GM18508 (cell line): Measurements from ENCODE around the gene ZBTB39.
"Not testable (repeated sequence)": the region's sequence is repeated elsewhere in the genome, so short reads cannot be mapped to it uniquely, and the experiment has no call there.

Experiments used
- ATAC-seq: cut with Tn5 transposase; IDR thresholded peaks from one replicate; pipeline ENCODE4 v1.9.1; 2021; ENCODE audit warnings: moderate number of reproducible peaks; ENCODE audit not compliant: insufficient read depth, unreplicated experiment

The ZBTB39 gene

GRCh38 chr12:57005980-57006808 lies at the start of gene ZBTB39:
ZBTB39 (minus strand) TSS chr12:57006546; CDS start chr12:57004917, 1,629 bp downstream.
- no peak for ATAC-seq

- ATAC-seq, result no peak
These were observed 49.5 kb upstream of the ZBTB39 start for GRCh38 chr12:57055824-57056223.

- ATAC-seq, result not testable (repeated sequence)
These were observed 47.6 kb upstream of the ZBTB39 start for GRCh38 chr12:57053901-57054300.

- ATAC-seq, result not testable (repeated sequence)
These were observed 46.8 kb upstream of the ZBTB39 start for GRCh38 chr12:57053146-57053545.

GRCh38 chr12:57051011-57051410 lies 44.7 kb upstream of the ZBTB39 start:
- ATAC-seq, result no peak

- ATAC-seq, result no peak
These were observed 43.5 kb upstream of the ZBTB39 start, which contains the start of gene MYO1A for GRCh38 chr12:57049890-57050289. MYO1A (minus strand) TSS chr12:57050129; CDS start chr12:57048323, 1,806 bp downstream.

GRCh38 chr12:57049119-57049446 lies 42.7 kb upstream of the ZBTB39 start:
- ATAC-seq, result no peak

- ATAC-seq, result no peak
These were observed 42.2 kb upstream of the ZBTB39 start for GRCh38 chr12:57048423-57049118.

GRCh38 chr12:57047981-57048380 lies 41.6 kb upstream of the ZBTB39 start:
- no peak for ATAC-seq

- ATAC-seq, result no peak
These were observed 40.9 kb upstream of the ZBTB39 start for GRCh38 chr12:57046947-57047890.

GRCh38 chr12:57046086-57046791 lies 39.9 kb upstream of the ZBTB39 start:
- ATAC-seq, result no peak

- no peak for ATAC-seq
These were observed 38.5 kb upstream of the ZBTB39 start for GRCh38 chr12:57044889-57045288.

GRCh38 chr12:57044468-57044867 lies 38.1 kb upstream of the ZBTB39 start:
- ATAC-seq, result no peak

- ATAC-seq, result no peak
These were observed 36.3 kb upstream of the ZBTB39 start for GRCh38 chr12:57042695-57043094.

- ATAC-seq, result no peak
These were observed 34.4 kb upstream of the ZBTB39 start for GRCh38 chr12:57040750-57041149.

GRCh38 chr12:57040211-57040610 lies 33.9 kb upstream of the ZBTB39 start:
- no peak for ATAC-seq

GRCh38 chr12:57039016-57039798 lies 32.9 kb upstream of the ZBTB39 start:
- ATAC-seq, result no peak

- ATAC-seq, result no peak
These were observed 30.9 kb upstream of the ZBTB39 start for GRCh38 chr12:57037264-57037663.

- no peak for ATAC-seq
These were observed 27.1 kb upstream of the ZBTB39 start for GRCh38 chr12:57033431-57033830.
